ENCODE results near the gene SLC44A1. TPM values are rescaled to one million over a fixed set of nuclear protein-coding genes. Genes with fewer than 3 reads are reported as not detected.

The SLC44A1 gene
- total RNA-seq, 1 donor from 2014 or later: 48.7 TPM

DNA sequence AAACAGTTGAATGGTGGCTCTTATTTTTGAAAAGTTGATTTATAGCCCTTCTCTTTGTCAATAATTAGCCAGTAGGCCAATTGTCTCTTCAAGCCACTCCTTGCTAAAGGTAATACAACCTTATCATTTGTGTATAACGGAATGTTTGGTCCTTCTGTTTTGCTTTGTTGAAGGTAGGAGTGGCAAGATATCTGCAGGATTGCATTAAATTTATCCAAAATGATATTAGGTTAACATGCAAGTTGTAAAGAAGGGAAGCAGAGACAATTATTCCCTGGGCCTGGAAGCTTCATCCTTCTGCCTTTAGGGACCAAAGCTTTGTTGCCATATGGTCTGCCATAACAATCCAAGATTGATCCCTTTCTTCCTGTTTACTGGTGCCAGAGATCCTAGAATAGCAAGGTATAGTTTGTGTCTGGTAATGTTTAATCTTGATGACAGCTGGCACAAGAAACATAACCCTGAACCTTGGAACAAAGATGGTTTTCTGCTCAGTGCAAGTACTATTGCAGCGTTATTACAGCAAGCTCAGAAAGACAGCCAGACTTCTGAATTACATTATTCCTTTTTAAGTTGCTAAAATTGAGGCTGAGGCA is 187.9 kb downstream of the SLC44A1 start:
- Mint-ChIP-seq H3K4me3 (ENCODE audit: low read depth) (no peak overlapping the region), H3K27ac (peak overlapping the region; percentile 41), H3K27me3 (no peaks in the 10 kb centered on the region), H3K9me3 (ENCODE audit: low read depth) (peaks cover 6% of the 10 kb centered on the region), H3K4me1 (ENCODE audit: low read depth) (peaks cover 17% of the 10 kb centered on the region), H3K36me3 (ENCODE audit: insufficient read depth) (peaks cover 3% of the 10 kb centered on the region)
- DNase-seq (ENCODE audit: low spot score, unreplicated experiment): no peak
- TF ChIP-seq, protein P1, sequence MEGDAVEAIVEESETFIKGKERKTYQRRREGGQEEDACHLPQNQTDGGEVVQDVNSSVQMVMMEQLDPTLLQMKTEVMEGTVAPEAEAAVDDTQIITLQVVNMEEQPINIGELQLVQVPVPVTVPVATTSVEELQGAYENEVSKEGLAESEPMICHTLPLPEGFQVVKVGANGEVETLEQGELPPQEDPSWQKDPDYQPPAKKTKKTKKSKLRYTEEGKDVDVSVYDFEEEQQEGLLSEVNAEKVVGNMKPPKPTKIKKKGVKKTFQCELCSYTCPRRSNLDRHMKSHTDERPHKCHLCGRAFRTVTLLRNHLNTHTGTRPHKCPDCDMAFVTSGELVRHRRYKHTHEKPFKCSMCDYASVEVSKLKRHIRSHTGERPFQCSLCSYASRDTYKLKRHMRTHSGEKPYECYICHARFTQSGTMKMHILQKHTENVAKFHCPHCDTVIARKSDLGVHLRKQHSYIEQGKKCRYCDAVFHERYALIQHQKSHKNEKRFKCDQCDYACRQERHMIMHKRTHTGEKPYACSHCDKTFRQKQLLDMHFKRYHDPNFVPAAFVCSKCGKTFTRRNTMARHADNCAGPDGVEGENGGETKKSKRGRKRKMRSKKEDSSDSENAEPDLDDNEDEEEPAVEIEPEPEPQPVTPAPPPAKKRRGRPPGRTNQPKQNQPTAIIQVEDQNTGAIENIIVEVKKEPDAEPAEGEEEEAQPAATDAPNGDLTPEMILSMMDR (IDR thresholded peaks at IDR 0.05; ENCODE audit: unreplicated experiment): no peak

DNA sequence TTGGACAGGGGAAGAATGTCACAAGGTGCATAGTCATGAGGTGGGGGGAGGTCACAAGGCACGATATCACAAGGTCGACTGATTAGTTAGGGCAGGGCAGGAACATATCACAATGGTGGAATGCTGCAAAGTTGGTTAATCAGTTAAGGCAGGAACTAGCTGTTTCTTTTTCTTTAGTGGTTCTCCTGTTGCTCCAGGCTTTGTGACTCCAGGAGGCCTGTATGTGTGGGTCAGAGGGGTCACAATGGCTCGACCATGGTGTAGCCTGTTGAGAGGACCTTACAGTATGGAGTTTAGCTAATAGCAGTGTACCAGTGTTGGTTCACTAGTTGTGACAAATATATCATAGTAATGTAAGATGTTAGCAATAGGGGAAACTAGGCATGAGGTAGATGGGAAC is 191.0 kb downstream of the SLC44A1 start:
- TF ChIP-seq, protein P1 (IDR thresholded peaks at IDR 0.05; ENCODE audit: unreplicated experiment): no peak
- peaks cover 32% of the 10 kb centered on the region for H3K4me1 Mint-ChIP-seq (ENCODE audit: low read depth)
- no peak overlapping the region for H3K4me3 Mint-ChIP-seq (ENCODE audit: low read depth)
- peak overlapping the region; percentile 21 for H3K27ac Mint-ChIP-seq
- H3K9me3 Mint-ChIP-seq (ENCODE audit: low read depth): peaks cover 6% of the 10 kb centered on the region
- H3K27me3 Mint-ChIP-seq: no peaks in the 10 kb centered on the region
- DNase-seq (ENCODE audit: low spot score, unreplicated experiment): no peak
- H3K36me3 Mint-ChIP-seq (ENCODE audit: insufficient read depth): peaks cover 3% of the 10 kb centered on the region

DNA sequence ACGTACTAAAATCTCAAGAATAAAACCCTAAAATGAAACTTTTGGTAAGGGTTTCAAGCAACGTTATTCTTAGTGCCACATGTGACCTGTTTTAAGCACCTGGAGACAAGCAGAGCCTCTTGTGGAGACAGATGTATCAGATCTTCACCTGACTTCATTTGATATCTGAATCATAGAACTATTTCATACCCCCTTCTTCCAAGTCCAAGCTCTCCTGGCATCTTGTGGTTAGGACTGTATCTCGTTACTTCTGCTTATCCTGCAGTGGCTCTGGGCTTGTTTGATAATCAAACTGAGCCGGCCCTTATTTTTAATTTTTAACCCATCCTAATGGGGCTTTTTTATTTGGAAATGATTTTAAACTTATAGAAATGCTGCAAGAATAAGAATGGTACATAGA is 192.3 kb downstream of the SLC44A1 start:
- peaks cover 3% of the 10 kb centered on the region for H3K36me3 Mint-ChIP-seq (ENCODE audit: insufficient read depth)
- TF ChIP-seq, protein P1 (IDR thresholded peaks at IDR 0.05; ENCODE audit: unreplicated experiment): no peak
- no peaks in the 10 kb centered on the region for H3K27me3 Mint-ChIP-seq
- no peak for DNase-seq (ENCODE audit: low spot score, unreplicated experiment)
- H3K4me3 Mint-ChIP-seq (ENCODE audit: low read depth): no peak overlapping the region
- H3K9me3 Mint-ChIP-seq (ENCODE audit: low read depth): peaks cover 6% of the 10 kb centered on the region
- no peak overlapping the region for H3K27ac Mint-ChIP-seq
- peaks cover 29% of the 10 kb centered on the region for H3K4me1 Mint-ChIP-seq (ENCODE audit: low read depth)

DNA sequence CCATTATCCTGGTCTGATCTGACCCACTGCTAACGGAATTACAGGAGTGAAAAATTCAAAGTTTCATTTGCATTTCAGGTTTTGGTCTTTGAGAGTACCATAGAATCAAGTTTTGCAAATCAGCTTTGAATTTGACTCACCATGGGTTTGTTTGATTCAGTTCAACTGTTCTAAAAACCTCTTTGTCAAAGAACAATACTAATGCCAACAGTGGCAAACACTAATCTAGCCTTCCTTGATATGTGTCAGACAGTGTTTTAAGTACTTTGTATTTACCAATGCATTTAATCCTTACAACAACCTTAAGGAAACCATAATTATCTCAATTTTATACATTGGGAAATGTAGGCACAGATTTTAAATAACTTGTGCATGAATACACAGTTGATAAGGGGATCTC is 193.3 kb downstream of the SLC44A1 start:
- Mint-ChIP-seq H3K4me3 (ENCODE audit: low read depth) (no peak overlapping the region), H3K27ac (peak overlapping the region; percentile 94), H3K4me1 (ENCODE audit: low read depth) (peaks cover 20% of the 10 kb centered on the region), H3K36me3 (ENCODE audit: insufficient read depth) (peaks cover 3% of the 10 kb centered on the region), H3K9me3 (ENCODE audit: low read depth) (peaks cover 6% of the 10 kb centered on the region), H3K27me3 (no peaks in the 10 kb centered on the region)
- TF ChIP-seq, protein P1 (IDR thresholded peaks at IDR 0.05; ENCODE audit: unreplicated experiment): no peak
- DNase-seq (ENCODE audit: low spot score, unreplicated experiment): no peak

DNA sequence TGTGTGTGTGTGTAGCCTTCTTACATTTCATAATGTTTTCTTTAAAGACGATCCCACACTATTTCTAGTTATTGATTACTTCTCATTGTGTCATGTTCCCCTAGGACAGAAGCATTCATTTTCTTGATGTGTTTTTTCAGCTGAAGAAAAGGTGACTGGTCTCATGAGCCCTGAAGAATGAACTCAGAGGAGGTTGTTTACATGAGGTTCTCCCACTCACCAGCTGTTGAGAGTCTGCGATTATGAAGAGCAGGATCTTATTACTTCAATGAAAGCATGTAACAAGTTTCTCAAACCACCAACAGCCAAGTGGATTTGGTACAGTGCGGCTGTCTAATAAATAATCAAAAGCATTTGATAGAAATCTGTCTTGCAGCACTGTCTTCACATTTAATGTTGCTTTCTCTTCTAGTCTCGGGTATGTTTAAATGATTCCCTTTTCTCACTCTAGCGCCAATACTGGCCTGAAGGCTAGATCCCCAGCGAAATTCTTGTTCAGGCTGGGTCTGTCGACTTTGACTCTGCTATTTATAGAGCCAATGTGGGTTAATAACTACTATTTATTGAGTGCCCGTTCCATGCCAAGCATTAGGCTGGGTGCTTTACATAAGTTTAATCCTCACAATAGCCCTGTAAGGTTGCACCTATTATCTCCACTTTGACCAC is 193.8 kb downstream of the SLC44A1 start:
- no peak for DNase-seq (ENCODE audit: low spot score, unreplicated experiment)
- Mint-ChIP-seq H3K36me3 (ENCODE audit: insufficient read depth) (peaks cover 3% of the 10 kb centered on the region), H3K27me3 (no peaks in the 10 kb centered on the region), H3K9me3 (ENCODE audit: low read depth) (peaks cover 6% of the 10 kb centered on the region), H3K4me3 (ENCODE audit: low read depth) (no peak overlapping the region), H3K27ac (peak overlapping the region; percentile 94), H3K4me1 (ENCODE audit: low read depth) (peaks cover 20% of the 10 kb centered on the region)
- TF ChIP-seq, protein P1 (IDR thresholded peaks at IDR 0.05; ENCODE audit: unreplicated experiment): no peak
